Fibroblast of lung (primary cell): ENCODE data around the gene GRIA1.

Source experiments
- CTCF ChIP-seq, 2 donors: IDR thresholded peaks in 1 of 2; conservative IDR thresholded peaks in 1 of 2; 1 replicate in 1 of 2; 2 replicates in 1 of 2; pipeline ENCODE4 v1.5.1; 2011 to 2012; ENCODE audit warnings: low read length in 2 of 2, control low read depth in 1 of 2, inconsistent platforms in 1 of 2, low read depth in 1 of 2, mild to moderate bottlenecking in 1 of 2
- EZH2 ChIP-seq: IDR thresholded peaks from 2 replicates; pipeline ENCODE4 v1.5.1; 2012; ENCODE audit warnings: low read length, control low read depth, mild to moderate bottlenecking; ENCODE audit errors: missing control alignments

DNA sequence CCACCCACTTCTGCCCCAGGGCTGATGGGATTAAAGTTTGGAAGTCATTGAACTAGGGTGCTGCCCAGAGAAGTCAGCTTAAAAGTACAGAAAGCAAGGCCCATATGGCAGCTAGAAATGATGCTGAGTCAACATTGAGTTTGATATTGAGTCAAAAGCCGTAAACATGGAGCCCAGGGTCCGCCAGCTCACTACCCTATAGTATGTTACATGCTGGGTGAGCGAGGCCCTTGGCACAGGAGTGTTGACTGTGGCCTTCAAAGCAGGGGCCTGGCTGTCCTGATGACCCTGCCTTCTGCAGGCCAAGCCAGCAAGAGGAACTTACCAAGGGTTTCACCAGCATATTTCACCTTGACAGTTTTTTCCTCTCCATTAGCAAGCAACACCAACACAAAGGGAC, 222.5 kb downstream of the GRIA1 start:
- TF ChIP-seq CTCF (conservative IDR thresholded peaks at IDR 0.05 in 1 of 2, IDR thresholded peaks at IDR 0.05 in 1 of 2; ENCODE audit: low read depth in 1 of 2, low read length in 2 of 2) = no peak
- no peak for TF ChIP-seq EZH2
